GM23338 (cell line): ENCODE measurements around the gene UBE2I.

Source experiments
- EZH2 ChIP-seq: fragments of 200-600 bp; sonication (generic); IDR thresholded peaks from one replicate; pipeline ENCODE4 v1.8.0; 2017; ENCODE audit warnings: antibody characterized with exemption, mild to moderate bottlenecking, low read depth; ENCODE audit not compliant: unreplicated experiment
- POLR2AphosphoS5 ChIP-seq: IDR thresholded peaks from 2 replicates; pipeline ENCODE4 v1.6.1; 2016; ENCODE audit warnings: antibody characterized with exemption, low read depth

DNA sequence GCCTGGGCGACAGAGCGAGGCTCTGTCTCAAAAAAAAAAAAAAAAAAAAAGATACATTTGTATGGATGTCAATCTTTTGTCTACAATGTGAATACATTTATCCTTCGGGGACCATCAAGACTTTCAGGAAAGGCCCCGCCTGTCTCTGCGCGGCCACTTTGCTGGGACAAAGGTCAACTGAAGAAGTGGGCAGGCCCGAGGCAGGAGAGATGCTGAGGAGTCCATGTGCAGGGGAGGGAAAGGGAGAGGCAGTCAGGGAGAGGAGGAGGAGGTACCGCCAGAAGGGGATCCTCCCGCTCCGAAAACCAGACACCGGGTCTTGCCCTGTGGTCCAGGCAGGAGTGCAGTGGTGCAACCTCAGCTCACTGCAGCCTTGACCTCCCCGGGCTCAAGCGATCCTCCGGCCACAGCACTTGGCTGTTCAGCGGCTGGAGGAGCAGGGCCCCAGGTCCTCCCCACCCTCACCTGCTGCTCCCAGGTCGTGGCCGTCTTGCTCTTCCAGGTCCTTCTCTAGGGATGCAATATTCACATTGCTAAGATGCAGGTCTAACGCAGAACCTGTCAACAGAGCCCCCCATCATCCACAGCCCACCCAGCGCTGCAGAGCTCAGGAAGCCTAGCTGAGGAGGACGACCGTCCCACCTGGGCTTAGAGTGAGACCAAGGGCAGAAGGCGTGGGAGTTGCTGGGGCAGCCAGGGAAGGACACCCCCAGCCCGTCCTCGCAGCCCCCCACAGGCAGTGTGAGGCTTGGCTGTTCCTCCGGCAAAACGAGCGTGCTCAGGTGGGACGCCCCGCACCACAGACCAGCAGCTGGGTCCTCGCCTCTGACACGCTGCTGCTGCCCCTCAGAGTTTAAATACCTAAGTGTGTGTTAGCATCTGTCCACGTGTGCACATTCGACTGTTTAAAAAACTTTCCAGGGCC is 61.9 kb downstream of the UBE2I start:
- TF ChIP-seq EZH2 (no peak), POLR2AphosphoS5 (no peak)
